HG02763 (cell line): ENCODE measurements around the gene KDM3B.
"Not testable (repeated sequence)": the region's sequence is repeated elsewhere in the genome, so short reads cannot be mapped to it uniquely, and the experiment has no call there.

Source experiments
- ATAC-seq: cut with Tn5 transposase; IDR thresholded peaks from one replicate; pipeline ENCODE4 v1.9.1; 2021; ENCODE audit warnings: mild to moderate bottlenecking, moderate library complexity; ENCODE audit not compliant: unreplicated experiment

Gene KDM3B

DNA sequence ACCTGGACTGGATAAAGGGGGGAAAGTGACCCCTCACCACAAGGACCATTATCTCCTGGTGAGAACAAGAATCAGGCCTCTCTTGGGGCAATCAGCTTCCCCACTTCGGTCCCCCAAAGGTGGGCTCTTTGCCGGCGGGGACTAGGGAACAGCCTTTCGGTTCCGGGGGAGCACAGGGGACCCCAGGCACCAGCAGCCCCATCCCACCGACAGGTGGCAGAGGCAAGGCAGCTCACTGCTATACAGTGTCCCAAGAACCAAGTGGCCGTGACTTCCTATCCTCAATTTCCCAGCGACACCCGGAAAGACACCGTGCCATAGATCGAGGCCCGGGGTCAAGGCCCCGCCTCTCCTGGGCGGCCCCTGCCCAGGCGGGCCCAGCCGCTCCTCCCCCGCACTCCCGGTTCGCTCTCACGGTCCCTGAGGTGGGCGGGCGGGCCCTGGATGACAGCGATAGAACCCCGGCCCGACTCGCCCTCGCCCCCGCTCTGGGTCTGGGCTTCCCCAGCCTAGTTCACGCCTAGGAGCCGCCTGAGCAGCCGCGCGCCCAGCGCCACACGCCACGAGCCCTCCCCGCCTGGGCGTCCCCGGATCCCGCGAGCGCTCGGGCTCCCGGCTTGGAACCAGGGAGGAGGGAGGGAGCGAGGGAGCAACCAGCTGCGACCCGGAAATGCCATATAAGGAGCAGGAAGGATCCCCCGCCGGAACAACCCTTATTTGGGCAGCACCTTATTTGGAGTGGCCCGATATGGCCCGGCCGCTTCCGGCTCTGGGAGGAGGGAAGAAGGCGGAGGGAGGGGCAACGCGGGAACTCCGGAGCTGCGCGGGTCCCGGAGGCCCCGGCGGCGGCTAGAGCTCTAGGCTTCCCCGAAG, 112.1 kb downstream of the KDM3B start:
- peak; percentile 70 for ATAC-seq

GRCh38 chr5:138465261-138466124, 113.0 kb downstream of the KDM3B start, which contains the start of gene EGR1:
Gene EGR1, plus strand, starts transcription at chr5:138465479. Its CDS starts 283 bp downstream, at chr5:138465762.
- ATAC-seq = peak; percentile 53

DNA sequence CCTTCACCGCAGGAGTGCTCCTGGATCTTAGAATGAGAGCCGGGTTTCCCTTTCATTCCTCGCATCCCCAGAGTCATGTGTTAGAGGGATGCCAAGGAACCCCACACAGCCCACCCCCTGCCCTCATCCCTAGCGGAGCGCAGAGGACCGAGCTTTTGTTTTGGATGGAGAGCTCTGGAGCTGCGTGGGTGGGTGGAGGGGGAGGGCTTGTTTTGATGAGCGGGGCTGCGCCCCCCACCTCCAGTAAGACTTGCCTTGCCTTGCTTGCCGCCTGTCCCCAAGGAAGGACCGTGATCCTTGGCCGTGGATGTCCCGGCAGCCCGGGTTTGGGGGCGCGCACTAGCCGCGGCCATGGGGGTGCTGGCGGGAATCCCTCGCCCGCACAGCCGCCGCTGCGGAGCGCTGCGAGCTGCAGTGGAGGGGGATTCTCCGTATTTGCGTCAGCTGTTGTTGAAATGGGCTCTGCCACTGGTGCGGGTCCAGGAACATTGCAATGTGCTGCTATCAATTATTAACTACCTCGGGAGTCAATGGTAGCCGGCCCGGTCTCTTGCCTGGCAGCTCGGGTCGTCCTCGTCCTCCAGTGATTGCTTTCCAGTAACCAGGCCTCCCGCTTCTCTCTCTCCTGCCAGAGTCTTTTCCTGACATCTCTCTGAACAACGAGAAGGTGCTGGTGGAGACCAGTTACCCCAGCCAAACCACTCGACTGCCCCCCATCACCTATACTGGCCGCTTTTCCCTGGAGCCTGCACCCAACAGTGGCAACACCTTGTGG, 113.8 kb downstream of the KDM3B start:
- no peak for ATAC-seq

DNA sequence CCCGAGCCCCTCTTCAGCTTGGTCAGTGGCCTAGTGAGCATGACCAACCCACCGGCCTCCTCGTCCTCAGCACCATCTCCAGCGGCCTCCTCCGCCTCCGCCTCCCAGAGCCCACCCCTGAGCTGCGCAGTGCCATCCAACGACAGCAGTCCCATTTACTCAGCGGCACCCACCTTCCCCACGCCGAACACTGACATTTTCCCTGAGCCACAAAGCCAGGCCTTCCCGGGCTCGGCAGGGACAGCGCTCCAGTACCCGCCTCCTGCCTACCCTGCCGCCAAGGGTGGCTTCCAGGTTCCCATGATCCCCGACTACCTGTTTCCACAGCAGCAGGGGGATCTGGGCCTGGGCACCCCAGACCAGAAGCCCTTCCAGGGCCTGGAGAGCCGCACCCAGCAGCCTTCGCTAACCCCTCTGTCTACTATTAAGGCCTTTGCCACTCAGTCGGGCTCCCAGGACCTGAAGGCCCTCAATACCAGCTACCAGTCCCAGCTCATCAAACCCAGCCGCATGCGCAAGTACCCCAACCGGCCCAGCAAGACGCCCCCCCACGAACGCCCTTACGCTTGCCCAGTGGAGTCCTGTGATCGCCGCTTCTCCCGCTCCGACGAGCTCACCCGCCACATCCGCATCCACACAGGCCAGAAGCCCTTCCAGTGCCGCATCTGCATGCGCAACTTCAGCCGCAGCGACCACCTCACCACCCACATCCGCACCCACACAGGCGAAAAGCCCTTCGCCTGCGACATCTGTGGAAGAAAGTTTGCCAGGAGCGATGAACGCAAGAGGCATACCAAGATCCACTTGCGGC, 114.6 kb downstream of the KDM3B start:
- ATAC-seq = no peak

GRCh38 chr5:138467711-138468132, 115.2 kb downstream of the KDM3B start:
- no peak for ATAC-seq

- no peak for ATAC-seq
Measured at GRCh38 chr5:138468133-138468965, 115.9 kb downstream of the KDM3B start.

- no peak for ATAC-seq
Measured at GRCh38 chr5:138468966-138469539, 116.6 kb downstream of the KDM3B start.

DNA sequence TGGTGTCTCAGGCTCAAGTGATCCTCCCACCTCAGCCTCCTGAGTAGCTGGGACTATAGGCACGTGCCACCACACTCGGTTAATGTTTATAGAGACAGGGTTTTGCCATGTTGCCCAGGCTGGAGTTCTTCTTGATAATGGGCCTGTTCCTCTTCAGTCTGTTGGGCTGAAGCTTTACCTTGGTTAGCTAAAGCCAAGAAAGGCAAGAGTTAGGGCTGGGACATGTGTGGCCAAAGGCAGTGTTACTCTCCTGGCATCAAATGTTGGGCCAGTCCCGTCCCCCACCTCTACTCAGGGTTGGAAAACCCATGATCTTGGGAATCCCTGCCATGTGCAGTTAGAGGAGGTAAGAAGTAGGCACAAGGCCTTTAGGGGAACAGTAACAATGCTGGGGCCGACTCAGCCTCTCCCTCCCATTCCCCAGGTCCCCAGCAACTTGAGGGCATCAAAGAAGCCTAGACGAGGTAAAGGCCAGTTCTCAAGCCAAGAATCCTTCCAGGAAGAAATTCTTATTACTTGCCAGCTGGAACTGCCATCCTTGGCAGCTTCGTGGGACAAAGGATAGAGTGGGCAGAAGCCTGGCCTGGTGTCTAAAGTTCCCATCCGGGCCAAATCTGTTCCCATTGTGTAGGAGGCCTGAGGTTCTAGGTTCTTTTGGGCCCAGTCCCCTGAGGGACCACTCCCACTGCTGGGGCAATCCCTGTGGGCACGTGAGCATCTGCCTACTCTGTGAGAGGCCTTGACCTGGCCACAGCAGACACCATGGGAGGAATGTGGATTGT, 117.2 kb downstream of the KDM3B start:
- ATAC-seq = no peak

GRCh38 chr5:138470322-138471051, 118.0 kb downstream of the KDM3B start:
- ATAC-seq = no peak

DNA sequence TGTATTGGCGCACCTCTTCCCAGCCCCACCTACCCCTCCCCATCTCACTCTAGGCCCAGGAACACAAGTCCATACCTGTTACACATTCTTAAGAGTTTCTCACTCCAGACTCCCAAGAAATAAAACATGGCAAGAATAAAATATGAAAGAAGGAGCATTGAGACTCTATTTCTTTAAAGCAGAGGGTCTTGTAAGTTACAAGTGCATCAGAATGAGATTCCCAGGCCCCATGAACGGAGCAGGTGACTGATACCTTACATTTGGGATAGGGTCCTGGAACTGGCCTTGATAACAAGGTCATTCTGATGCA, 118.5 kb downstream of the KDM3B start:
- ATAC-seq = no peak

DNA sequence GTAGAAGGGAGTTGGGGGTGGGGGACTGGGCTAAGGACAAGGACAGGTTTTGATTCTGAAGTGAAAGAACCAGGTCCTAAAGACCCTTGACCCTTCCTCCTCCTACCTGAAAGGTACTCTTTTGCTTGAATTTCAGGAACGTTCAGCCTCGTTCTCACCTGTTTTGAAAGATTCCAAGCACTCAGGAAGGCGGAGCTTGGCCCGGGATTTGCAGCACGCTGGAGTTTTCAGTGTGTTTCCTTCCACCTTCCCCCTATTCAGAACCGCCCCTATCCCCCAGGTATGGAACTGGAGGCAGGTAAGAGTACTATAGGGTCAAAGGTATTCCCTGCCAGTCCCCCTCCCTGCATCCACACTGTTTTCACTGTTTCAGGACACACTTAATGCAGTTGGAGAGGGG, 119.9 kb downstream of the KDM3B start:
- no peak for ATAC-seq

- not testable (repeated sequence) for ATAC-seq
Measured at GRCh38 chr5:138473151-138473550, 120.7 kb downstream of the KDM3B start.

DNA sequence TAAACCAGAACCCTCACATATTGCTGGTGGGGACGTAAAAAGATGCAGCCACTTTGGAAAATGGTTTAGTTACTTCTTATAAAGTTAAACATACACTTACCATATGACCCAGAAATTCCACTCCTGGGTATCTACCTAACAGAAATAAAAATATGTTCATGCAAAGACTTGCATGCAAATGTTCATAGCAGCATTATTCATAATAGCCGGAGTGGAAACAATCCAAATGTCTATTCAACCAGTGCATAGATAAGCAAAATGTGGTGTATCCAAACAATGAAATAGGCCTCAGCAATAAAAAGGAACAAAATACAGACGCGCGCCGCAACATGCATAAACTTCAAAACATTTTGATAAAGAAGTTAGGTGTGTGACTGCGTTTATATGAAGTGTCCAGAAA, 124.4 kb downstream of the KDM3B start:
- no peak for ATAC-seq

GRCh38 chr5:138482638-138483037, 130.2 kb downstream of the KDM3B start:
- ATAC-seq = no peak
